Spleen (tissue), 11 donors: Measurements from ENCODE around the gene ASB13. TPM values are rescaled to one million over a fixed set of nuclear protein-coding genes. Genes with fewer than 3 reads are reported as not detected.

Experiments used
- DNase-seq: peaks from one replicate; pipeline ENCODE4 v3.0.0-alpha.2; 2020
- H3K27ac ChIP-seq, 8 donors: fragments of 200-600 bp; sonication (generic) in 7 of 8; 1 replicate in 4 of 8; 2 replicates in 4 of 8; pipeline versions ENCODE4 v1.5.0 to v1.8.0; 2016 to 2021; ENCODE audit warnings: inconsistent platforms in 4 of 8, mild to moderate bottlenecking in 4 of 8, moderate library complexity in 1 of 8
- H3K27me3 ChIP-seq, 7 donors: fragments of 200-600 bp; sonication (generic) in 6 of 7; replicated peaks in 1 of 7; 1 replicate in 4 of 7; 2 replicates in 3 of 7; pipeline versions ENCODE4 v1.5.0 to v1.8.0; 2016 to 2021; ENCODE audit warnings: inconsistent platforms in 3 of 7, mild to moderate bottlenecking in 1 of 7
- H3K36me3 ChIP-seq, 6 donors: fragments of 200-600 bp; sonication (generic) in 5 of 6; 1 replicate in 4 of 6; 2 replicates in 2 of 6; pipeline versions ENCODE4 v1.5.0 to v1.8.0; 2016 to 2021; ENCODE audit warnings: inconsistent platforms in 2 of 6
- H3K4me1 ChIP-seq, 6 donors: fragments of 200-600 bp; sonication (generic) in 5 of 6; 1 replicate in 3 of 6; 2 replicates in 3 of 6; pipeline versions ENCODE4 v1.5.0 to v1.8.0; 2016 to 2021; ENCODE audit warnings: inconsistent platforms in 3 of 6
- H3K4me3 ChIP-seq, 8 donors: fragments of 200-600 bp; sonication (generic) in 7 of 8; 1 replicate in 4 of 8; 2 replicates in 4 of 8; pipeline versions ENCODE4 v1.5.0 to v1.8.0; 2016 to 2021; ENCODE audit warnings: inconsistent platforms in 4 of 8, mild to moderate bottlenecking in 4 of 8, moderate library complexity in 2 of 8
- H3K9me3 ChIP-seq, 8 donors: fragments of 200-600 bp; sonication (generic) in 7 of 8; 1 replicate in 4 of 8; 2 replicates in 4 of 8; pipeline versions ENCODE4 v1.5.0 to v1.8.0; 2016 to 2021; ENCODE audit warnings: inconsistent platforms in 4 of 8
- CTCF ChIP-seq, 11 experiments: fragments of 200-600 bp in 7 of 11; fragments of 450-650 bp in 4 of 11; sonication (generic) in 4 of 11; IDR thresholded peaks in 8 of 11; conservative IDR thresholded peaks in 3 of 11; 1 replicate in 7 of 11; 2 replicates in 4 of 11; pipeline versions ENCODE4 v1.4.0 to v1.8.0; 2016 to 2021; ENCODE audit warnings: antibody characterized with exemption in 11 of 11, inconsistent platforms in 4 of 11, mild to moderate bottlenecking in 1 of 11
- POLR2A ChIP-seq, 3 donors: fragments of 450-650 bp; IDR thresholded peaks; one replicate each; pipeline ENCODE4 v1.5.1; 2017; ENCODE audit warnings: antibody characterized with exemption in 3 of 3, mild to moderate bottlenecking in 1 of 3
- POLR2AphosphoS5 ChIP-seq, 3 donors: sonication (generic); formaldehyde crosslinking; IDR thresholded peaks; one replicate each; pipeline ENCODE4 v1.5.1; 2017; ENCODE audit warnings: antibody characterized with exemption in 3 of 3
- WGBS, 5 donors: extraction: QIAGEN DNeasy Blood & Tissue Kit in 3 of 5; methylation state at CpG; one replicate each; pipeline versions ENCODE4 v1.1.5 to v1.1.7; 2013 to 2018; 5-methylcytosine and 5-hydroxymethylcytosine counted together
- intact Hi-C: fragments of 100-400 bp; cut with DNase I; formaldehyde crosslinking; loops from one replicate; pipeline ENCODE4 v1.15.0; 2023; ENCODE audit warnings: low total_unique reads
- polyA plus RNA-seq, 3 donors: library from polyadenylated mRNA; stranded (reverse); fragments of 200-250 nt; gene quantifications; one replicate each; pipeline ENCODE4 v1.2.1, GENCODE V29; 2013
- total RNA-seq, 7 donors: library from RNA; depleted of rRNA in 3 of 7; stranded (reverse); fragments of >200 nt in 3 of 7; fragmentation: NEBNext Ultra II Directional in 4 of 7; extraction: Animal tissue kit (Norgen Biotek cat#: 25700) in 4 of 7; gene quantifications; one replicate each; pipeline versions ENCODE4 v1.1.0 to v1.2.1, GENCODE V29; 2016 to 2021
- donor health status: healthy with polysubstance abuse.
- donor health status: DM: no; HTN: no; CAD: no; lungs with moderate emphysema.
- donor health status: DM: no; HTN: no; CAD: no.
- donor health status: Bipolar disorder and iron deficiency.
- donor health status: healthy.
- donor health status: DM: no; HTN: no; CAD: no.
- donor health status: DM: yes; HTN: yes; CAD: no.

ASB13 gene
- total and polyA plus RNA-seq, 10 donors: 17.0 to 29.6 (median 21.8) TPM

DNA sequence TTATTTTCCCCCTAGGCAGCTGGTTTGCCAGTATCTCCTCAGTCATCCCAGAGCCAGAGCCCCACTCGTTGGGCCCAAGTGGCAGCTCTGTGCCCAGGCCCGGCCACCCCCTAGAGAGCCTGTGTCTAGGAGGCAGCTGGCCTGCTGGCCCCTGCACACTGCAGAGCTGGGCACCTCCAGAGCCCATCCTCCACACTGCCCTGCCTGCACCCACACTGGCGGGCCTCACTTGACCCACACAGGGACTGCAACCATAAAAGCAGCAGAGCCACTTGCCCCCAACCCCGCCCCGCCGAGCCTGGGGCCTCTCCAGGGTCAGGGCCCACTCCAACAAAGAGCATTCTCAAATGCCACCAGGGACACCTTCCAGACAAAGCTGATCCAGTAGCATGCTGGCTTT is 5.4 kb downstream of the ASB13 start:
- Histone ChIP-seq H3K36me3 (no peaks in the 10 kb centered on the region), H3K4me3 (no peak overlapping the region), H3K9me3 (no peaks in the 10 kb centered on the region), H3K27ac (no peak overlapping the region), H3K4me1 (peaks cover 8 to 80% (median 33%) of the 10 kb centered on the region in 6 donors), H3K27me3 (no peaks in the 10 kb centered on the region)
- DNase-seq: no peak
- TF ChIP-seq CTCF (IDR thresholded peaks at IDR 0.05 in 8 of 11, conservative IDR thresholded peaks at IDR 0.05 in 3 of 11) (no peak), POLR2AphosphoS5 (IDR thresholded peaks at IDR 0.05) (no peak), POLR2A (IDR thresholded peaks at IDR 0.05) (no peak)
- WGBS, 5 donors: 87 to 92% (median 89%) methylated on average over 6 of the region's 6 CpGs
- intact Hi-C loops: no loop called here

GRCh38 chr10:5659702-5660528 is 6.5 kb downstream of the ASB13 start:
- no peak for DNase-seq
- Histone ChIP-seq H3K36me3 (no peaks in the 10 kb centered on the region), H3K4me1 (peaks cover 8 to 79% (median 22%) of the 10 kb centered on the region in 6 donors), H3K4me3 (no peak overlapping the region), H3K9me3 (no peaks in the 10 kb centered on the region), H3K27ac (peak overlapping the region in 1 of 8 donors; percentile 15), H3K27me3 (no peaks in the 10 kb centered on the region)
- intact Hi-C loops: no loop called here
- 43 to 57% (median 52%) methylated on average over 15 to 16 of the region's 16 CpGs for WGBS, 5 donors
- TF ChIP-seq CTCF (IDR thresholded peaks at IDR 0.05 in 8 of 11, conservative IDR thresholded peaks at IDR 0.05 in 3 of 11): no peak
- TF ChIP-seq POLR2AphosphoS5 (IDR thresholded peaks at IDR 0.05): peak in 2 of 3 donors; percentile 28 to 42

DNA sequence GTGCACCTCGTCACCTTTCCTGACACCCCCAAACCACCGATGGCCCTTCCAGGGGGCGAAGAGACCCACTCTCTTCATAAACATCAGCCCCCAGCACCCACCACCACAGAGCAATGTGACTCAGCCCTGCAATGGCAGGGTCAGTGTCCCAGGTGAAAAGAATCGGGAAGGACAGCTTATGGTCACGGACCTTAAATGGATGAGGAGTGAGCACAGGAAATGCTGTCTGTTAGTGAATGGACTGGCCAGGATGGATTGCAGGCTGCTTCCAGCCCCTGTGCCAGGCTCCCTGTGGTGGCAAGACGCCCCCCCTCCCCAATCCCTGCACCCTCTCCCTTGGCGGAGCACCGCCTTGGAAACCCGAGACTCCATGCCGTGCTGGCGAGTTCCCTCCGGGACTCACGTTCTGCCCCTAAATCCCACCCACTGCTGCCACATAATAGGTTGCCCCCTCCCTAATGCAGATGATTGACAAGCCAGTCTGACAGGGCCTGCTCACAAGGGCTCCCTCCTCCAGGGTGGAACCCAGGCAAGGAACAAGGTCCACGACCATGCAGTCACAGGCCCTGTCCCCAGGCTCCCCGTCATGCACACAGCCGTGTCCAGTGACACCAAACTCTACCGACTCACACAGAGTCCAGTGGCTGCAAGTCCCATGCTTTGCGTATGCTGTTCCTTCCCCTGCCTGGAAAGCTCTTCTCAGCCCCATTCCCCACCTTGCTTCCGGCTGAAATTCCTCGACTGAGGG is 7.3 kb downstream of the ASB13 start:
- WGBS, 5 donors: 79 to 92% (median 90%) methylated on average over 19 to 20 of the region's 20 CpGs
- Histone ChIP-seq H3K4me3 (no peak overlapping the region), H3K27me3 (no peaks in the 10 kb centered on the region), H3K27ac (no peak overlapping the region), H3K36me3 (no peaks in the 10 kb centered on the region), H3K9me3 (no peaks in the 10 kb centered on the region), H3K4me1 (peaks cover 7 to 70% (median 18%) of the 10 kb centered on the region in 6 donors)
- intact Hi-C loops: no loop called here
- TF ChIP-seq POLR2AphosphoS5 (IDR thresholded peaks at IDR 0.05): no peak
- no peak for TF ChIP-seq CTCF (IDR thresholded peaks at IDR 0.05 in 8 of 11, conservative IDR thresholded peaks at IDR 0.05 in 3 of 11)
- no peak for TF ChIP-seq POLR2A (IDR thresholded peaks at IDR 0.05)
- peak; percentile 36 for DNase-seq
